NCI-H69 (cell line): ENCODE measurements around the gene WSCD1.

ENCODE experiments used
- DNase-seq: peaks from one replicate; lab custom pipeline; 2025; lab: John Stamatoyannopoulos, UW

Gene WSCD1

GRCh38 chr17:6108382-6108781 lies 38.2 kb downstream of the WSCD1 start:
- no peak for DNase-seq

DNA sequence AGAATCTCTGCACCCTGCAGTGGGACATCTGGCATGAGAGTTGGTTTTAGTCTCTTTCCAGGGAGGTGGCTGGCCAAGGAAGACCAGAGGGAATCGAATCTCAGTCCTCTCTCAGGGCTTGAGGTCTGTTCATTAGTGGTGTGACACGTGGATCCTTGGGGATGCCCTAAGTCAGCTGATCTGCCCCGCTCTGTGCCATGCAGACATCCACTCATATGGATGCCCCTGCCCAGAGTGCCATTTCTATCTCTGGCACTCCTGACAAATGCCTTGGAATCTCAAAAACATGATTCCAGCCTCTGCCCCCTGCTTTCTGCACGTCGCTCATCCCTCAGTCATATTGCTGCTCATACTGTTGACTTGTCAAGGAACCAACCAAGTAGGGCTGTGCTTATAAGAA lies 38.8 kb downstream of the WSCD1 start:
- DNase-seq = no peak

- DNase-seq = no peak
Measured at GRCh38 chr17:6109536-6109935, 39.4 kb downstream of the WSCD1 start.

DNA sequence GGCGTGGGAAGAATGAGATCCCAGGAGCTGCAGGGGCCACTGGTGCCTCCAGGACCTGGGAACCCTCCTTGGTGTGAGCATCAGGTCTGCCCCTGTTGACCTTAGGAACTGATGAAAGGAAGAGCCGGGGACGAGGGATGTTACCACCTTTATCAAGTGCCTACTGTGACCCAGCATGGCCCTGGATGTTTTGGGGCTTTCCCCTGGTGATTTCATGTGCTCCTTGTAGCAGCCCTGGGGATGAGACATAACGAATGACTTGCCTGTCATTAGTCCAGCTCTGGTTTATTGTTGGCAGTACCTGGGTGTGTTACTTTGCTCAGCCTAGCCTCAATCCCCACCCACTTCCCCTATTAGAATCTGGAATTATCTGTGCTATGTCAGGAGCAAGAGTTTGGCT lies 39.9 kb downstream of the WSCD1 start:
- DNase-seq = no peak

GRCh38 chr17:6110592-6110991 lies 40.4 kb downstream of the WSCD1 start:
- no peak for DNase-seq

DNA sequence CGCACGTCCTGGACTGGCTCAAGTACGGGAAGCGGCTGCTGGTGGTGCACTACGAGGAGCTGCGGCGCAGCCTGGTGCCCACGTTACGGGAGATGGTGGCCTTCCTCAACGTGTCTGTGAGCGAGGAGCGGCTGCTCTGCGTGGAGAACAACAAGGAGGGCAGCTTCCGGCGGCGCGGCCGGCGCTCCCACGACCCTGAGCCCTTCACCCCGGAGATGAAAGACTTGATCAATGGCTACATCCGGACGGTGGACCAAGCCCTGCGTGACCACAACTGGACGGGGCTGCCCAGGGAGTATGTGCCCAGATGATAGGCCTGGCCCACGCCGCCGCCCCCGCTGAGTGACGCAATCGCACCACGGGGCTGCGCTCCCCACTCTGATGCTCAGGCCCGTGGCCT lies 50.2 kb downstream of the WSCD1 start:
- no peak for DNase-seq

GRCh38 chr17:6124856-6125255 lies 54.7 kb downstream of the WSCD1 start:
- no peak for DNase-seq

DNA sequence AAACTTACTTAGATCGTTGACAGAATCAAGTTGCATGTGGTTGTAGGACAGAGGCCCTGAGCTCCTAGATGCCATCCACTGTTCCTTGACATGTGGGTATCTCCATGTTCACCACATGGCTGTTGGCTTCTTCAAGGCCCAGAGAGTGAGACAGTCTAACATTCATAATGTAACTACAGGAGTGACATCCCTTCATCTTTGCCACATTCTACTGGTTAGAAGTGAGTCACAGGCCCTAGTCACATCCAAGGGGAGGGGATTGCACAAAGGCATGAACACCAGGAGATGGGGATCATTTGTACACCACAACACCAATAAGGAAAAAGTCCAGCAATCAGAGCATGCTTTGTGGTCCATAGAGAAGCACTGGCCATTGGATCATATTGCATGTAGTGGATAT lies 56.6 kb downstream of the WSCD1 start:
- DNase-seq = no peak

GRCh38 chr17:6134721-6135120 lies 64.5 kb downstream of the WSCD1 start:
- DNase-seq = no peak

DNA sequence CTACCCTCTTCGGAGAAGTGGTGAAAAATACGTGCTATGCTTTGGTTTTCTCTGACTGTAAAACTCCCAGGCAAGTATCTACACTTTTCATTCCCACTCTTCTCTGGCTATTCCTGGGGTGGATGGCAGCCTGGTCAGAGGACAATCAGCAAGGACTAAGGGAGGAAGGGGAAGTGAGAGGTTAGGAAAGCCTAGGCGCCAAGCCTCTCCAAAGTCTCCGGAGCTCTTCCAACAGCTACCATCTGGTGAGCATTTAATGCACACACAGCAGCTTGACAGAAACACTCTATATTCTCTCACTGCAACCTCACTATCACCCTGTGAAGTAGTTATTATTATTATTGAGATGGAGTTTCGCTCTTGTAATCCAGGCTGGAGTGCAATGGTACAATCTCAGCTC lies 65.1 kb downstream of the WSCD1 start:
- no peak for DNase-seq

- DNase-seq = no peak
Measured at GRCh38 chr17:6135996-6136395, 65.8 kb downstream of the WSCD1 start.

DNA sequence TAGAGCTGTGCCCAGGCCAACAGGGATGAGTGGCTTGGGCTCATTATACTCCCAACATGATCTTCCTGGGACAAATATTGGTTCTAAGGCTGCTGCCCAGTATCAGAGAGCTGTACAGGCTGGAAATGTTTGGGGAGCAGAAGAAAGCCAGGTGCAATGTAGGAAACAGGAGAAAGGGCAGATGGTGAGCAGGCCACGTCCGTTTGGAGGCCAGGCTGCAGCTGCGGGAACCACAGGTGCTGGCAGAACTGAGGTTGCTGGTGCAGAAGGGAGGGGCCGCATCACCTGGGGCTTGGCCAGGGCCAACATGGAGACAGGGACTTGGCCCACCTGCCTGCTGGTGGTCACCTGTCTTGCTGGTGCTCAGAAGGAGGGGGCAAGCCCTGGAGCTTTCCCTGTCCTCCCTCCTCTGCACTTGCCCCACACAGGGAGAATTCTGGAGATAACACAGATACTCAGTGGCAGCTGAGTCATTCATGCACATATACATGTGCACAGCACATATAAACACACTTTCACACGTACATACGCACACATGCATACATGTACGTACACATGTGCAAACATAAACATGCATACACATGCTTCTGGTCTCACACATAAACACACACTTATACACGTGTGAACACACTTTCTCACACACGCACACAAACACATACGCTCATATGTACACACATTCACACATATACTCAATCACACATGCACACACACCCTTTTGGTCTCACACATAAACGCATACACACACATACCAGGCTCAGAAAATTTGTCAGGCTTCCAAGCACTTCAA lies 67.7 kb downstream of the WSCD1 start:
- DNase-seq = no peak

GRCh38 chr17:6138761-6139446 lies 68.7 kb downstream of the WSCD1 start:
- DNase-seq = no peak

GRCh38 chr17:6139447-6139832 lies 69.3 kb downstream of the WSCD1 start:
- peak; percentile 1 for DNase-seq

DNA sequence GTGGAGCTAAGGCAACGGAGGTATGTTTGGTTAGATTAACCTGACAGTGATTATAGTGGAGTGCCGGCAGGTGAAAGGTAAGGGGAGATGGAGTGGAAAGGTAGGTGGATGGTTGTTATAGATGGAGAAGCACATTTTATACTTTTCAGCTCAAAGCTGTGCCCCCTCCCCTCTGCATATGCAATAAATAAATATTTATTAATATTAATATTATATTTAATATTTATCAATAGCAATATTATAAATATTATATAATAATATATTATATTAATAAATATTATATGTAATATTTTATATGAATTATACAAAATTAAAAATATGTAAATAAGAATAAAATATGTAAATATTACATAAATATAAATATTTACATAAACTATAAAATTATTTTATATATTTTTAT lies 70.0 kb downstream of the WSCD1 start:
- no peak for DNase-seq

GRCh38 chr17:6140728-6141330 lies 70.7 kb downstream of the WSCD1 start:
- no peak for DNase-seq

GRCh38 chr17:6142701-6143100 lies 72.5 kb downstream of the WSCD1 start:
- DNase-seq = no peak

- no peak for DNase-seq
Measured at GRCh38 chr17:6145946-6146345, 75.8 kb downstream of the WSCD1 start.

DNA sequence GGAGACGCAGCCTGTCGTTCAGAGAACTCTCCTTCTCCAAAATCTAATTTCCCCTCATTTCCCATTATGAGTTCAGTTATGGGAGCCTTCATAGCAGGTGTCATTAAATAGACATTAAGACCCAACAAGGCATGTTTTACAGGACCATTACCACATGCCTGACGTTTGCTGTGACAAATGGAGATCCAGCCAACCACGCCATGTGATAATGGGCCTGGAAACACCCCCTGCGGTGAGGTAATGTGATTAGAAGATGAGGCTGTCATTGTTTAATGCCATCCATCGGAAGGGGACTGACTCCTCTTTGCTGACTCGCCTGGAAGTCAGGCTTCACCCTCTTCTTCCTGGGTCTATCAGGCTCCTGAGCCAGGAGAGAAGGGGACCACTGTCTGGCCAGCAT lies 76.9 kb downstream of the WSCD1 start:
- DNase-seq = no peak

GRCh38 chr17:6153375-6153774 lies 83.2 kb downstream of the WSCD1 start:
- DNase-seq = no peak

DNA sequence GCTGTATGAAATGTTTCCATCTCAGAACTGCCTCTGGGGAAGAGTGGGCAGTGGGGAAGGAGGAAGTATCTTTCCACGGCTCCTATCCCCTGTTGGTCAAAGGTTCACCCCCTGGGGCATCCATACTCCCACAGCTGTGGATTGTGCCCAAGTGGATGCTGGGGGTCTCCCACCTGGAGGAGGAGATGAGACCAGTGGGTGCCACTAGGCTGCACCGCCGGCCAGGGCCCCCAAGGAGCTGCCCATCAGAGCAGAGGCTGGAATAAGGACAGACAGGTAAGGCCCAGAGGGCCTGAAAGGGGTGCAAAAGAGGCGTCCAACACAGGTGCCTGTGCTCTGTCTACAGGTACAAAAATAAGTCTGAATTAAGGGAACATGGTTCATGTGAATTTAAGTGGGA lies 87.5 kb downstream of the WSCD1 start:
- DNase-seq = no peak

DNA sequence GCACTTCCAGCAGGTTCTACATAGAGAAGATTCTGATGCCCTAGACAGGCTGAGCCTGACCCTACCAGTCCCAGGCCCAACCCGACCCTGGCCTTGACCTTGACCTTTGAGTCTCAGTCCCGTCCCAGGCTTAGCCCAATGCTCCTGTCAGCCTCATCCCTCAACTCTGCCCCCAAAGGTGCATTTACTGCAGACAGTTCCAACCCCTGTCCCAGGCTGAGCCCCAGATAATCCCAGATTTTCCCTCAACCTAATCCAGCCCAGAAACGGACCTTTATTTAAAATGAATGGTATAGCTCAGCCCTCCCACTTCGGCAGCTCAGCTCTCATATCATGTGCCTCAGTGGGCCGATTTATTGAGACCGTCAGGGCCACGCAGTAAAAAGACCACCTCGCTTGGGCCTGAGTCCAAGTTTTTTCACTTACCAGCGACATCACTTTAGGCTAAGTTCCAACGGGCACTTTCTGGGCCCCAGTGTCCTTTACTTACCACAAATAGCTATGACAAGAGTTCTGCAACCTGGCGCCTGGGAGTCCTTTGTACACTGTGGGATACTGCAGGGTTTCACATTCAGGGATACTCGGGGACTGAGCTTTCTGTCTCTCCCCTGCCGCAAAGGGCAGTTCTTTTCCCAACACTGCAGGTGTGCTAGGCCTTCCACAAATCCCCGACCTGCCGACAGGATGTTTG lies 89.5 kb downstream of the WSCD1 start:
- no peak for DNase-seq

DNA sequence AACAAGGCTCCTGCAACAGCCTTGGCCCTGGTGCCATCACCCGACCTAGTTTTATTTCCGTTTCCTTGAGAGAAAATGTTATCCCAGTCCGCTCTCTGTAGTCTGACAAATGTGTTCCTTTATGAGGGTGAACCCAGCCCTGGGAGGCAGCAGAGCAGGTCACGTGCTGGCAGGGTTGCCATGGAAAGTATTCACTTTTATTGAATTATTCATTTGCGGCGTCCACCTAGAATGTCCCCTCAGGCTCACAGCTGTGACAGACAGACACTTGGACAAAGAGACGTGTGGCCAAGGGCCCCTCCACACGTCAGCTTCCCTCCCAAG lies 90.0 kb downstream of the WSCD1 start:
- no peak for DNase-seq
